Ramos (cell line): Measurements from ENCODE around the gene GPBP1L1.
"Not testable (repeated sequence)": the region's sequence is repeated elsewhere in the genome, so short reads cannot be mapped to it uniquely, and the experiment has no call there.

Experiments
- in situ Hi-C: fragments of 300-500 bp; cut with MboI; formaldehyde crosslinking; loops from one replicate; pipeline ENCODE4 v1.14.3; 2022; ENCODE audit warnings: low sequenced_read_pairs; ENCODE audit not compliant: unreplicated experiment

The GPBP1L1 gene

DNA sequence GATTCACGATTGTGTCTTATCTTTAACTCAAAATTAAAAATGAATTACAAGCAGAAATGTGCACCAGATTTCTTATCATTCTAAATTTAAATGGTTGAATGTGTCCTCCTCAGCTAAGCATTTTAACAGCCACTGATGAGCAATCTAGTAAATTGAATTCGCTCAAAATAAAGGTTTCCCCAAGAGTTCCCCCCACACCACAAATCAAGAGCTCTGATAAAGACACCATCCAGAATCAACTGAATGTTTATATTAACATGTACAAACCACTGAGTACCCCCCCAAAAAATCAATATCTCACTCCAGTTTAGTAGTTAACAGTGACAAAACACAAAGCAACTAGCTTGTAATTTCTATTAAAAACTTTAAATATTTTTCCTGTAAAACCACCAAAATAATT lies 1.9 kb downstream of the GPBP1L1 start:
- in situ Hi-C loops, result no loop called here

- in situ Hi-C loops, result no loop called here
These were observed 3.4 kb downstream of the GPBP1L1 start for GRCh38 chr1:45682942-45683341.

DNA sequence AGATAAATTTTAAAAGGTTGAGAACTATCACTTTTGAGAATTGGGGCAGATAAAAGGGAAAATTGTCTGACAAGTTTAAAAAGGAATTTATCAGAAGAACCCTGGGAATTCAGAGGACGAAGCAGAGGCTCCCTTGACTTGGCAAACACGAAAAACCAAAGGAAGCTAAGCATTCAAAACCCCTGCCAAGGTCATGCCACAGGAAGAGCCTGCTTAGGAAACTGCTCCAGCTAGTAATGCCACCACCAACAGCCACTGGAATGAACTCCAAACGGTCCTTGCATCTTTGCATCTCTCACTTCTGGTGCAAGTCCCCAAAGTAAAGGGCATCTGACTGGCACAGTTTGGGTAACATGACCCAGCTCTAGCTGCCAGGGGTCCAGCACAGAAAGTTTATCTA lies 7.2 kb downstream of the GPBP1L1 start:
- in situ Hi-C loops, result no loop called here

DNA sequence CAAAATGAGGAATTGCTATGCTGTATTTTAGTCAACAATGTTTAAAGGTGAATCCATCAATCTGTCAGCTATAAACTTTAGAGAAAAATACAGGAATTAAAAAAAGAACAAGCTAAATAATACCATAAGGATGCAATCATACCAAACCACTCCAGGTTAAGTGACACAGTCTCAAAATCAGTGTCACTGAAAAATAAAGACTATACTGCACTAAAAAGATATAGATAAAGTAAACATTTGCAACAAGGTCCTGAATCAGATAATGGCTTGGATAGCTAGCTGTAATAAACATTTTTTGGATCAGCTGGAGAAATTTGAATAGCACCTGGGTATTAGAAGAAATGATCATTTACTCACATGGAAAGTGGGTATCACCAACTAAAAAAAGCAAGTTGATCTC lies 7.8 kb downstream of the GPBP1L1 start:
- in situ Hi-C loops, result no loop called here

GRCh38 chr1:45677751-45678245 lies 8.5 kb downstream of the GPBP1L1 start:
- in situ Hi-C loops, result no loop called here

DNA sequence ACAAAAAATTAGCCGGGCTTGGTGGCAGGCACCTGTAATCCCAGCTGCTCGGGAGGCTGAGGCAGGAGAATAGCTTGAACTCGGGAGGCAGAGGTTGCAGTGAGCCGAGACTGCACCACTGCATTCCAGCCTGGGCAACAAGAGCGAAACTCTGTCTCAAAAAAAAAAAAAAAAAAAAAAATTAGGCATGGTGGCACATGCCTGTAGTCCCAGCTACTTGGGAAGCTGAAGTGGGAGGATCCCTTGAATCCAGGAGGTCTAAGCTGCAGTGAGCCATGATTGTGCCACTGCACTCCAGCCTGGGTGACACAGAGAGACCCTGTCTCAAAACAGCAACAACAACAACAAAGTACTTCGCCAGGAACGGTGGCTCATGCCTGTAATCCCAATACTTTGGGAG lies 9.8 kb downstream of the GPBP1L1 start:
- in situ Hi-C loops, result not testable (repeated sequence)

DNA sequence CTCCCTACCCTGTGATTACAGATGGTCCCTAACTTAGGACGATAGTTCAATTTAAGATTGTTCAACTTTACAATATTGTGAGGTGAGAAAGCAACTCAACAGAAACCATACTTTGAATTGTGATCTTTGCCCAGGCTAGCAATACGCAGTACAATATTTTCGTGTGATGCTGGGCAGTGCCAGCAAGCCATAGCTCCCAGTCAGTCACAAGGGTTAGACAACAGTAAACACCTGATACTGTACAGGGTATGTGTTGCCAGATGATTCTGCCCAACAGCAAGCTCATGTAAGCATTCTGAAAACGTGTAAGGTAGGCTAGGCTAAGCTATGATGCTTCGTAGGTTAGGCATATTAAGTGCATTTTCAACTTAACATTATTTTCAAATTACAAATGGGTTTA lies 11.9 kb downstream of the GPBP1L1 start:
- in situ Hi-C loops, result no loop called here

DNA sequence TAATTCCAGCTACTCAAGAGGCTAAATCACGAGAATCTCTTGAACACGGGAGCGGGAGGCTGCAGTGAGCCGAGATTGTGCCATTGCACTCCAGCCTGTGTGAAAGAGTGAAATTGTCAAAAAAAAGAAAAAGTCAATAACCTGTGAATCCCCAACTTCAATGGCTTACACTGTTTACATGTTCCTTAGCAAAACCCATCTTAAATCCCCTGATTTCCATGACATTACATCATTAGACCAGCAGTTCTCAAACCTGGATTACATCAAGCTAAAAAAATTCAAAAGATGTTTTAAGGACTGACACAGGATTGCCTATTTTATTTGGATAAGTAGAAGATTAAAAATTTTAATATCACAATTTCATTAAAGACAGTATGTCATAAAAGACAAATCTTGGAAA lies 12.4 kb downstream of the GPBP1L1 start:
- in situ Hi-C loops, result no loop called here

- in situ Hi-C loops, result no loop called here
These were observed 16.3 kb downstream of the GPBP1L1 start for GRCh38 chr1:45669859-45670655.

GRCh38 chr1:45669379-45669778 lies 17.0 kb downstream of the GPBP1L1 start:
- in situ Hi-C loops, result no loop called here

GRCh38 chr1:45668526-45668925 lies 17.8 kb downstream of the GPBP1L1 start:
- in situ Hi-C loops, result no loop called here

DNA sequence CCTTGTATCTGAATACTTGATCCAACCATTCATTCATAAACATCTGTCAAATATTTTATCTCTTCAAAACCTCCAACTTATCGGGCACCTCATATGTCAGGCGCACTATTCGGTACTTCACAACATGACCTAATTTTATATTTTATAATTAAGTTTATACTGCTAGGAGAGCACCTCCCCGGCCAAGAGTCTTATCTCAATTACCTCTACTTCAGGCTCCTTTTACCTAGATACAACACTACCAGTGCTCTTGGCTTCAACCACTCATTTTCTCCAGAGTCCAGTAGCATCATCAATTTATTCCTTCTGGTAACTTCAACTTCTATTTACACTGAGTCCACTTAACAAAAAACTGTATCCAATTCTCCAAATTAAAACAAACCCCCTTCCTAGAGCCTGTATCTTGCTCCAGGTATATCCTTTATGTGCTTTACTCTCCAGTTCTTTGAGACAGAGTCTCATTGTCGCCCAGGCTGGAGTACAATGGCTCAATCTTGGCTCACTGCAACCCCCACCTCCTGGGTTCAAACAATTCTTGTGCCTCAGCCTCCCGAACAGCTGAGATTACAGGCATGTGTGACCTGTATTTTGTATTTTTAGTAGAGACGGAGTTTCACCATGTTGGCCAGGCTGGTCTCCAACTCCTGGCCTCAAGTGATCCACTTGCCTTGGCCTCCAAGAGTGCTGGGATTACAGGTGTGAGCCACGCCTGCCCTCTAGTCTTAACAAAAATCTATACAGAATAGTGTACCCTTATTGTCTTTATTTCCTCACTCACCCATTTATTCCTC lies 18.8 kb downstream of the GPBP1L1 start:
- in situ Hi-C loops, result no loop called here

- in situ Hi-C loops, result no loop called here
These were observed 19.5 kb downstream of the GPBP1L1 start for GRCh38 chr1:45666836-45667235.

- in situ Hi-C loops, result no loop called here
These were observed 26.0 kb downstream of the GPBP1L1 start for GRCh38 chr1:45660336-45660735.

DNA sequence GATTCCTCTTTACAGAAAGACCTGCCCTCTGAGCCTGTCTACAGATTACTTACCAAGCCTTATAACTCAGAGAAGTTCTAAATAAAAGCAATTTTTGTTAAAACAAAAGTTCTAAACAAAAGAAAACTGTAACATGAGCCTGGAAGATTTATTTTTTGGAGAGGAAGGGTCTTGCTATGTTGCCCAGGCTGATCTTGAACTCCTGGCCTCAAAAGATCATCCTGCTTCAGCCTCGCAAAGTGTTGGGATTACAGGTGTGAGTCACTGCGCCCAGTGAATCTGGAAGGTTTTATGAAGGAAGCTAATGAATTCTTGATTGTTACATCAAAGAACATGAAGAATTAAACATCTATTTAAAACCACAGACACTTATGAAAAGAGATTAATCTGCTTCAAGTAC lies 27.1 kb downstream of the GPBP1L1 start:
- in situ Hi-C loops, result no loop called here

GRCh38 chr1:45658171-45658570 lies 28.2 kb downstream of the GPBP1L1 start:
- in situ Hi-C loops, result no loop called here

DNA sequence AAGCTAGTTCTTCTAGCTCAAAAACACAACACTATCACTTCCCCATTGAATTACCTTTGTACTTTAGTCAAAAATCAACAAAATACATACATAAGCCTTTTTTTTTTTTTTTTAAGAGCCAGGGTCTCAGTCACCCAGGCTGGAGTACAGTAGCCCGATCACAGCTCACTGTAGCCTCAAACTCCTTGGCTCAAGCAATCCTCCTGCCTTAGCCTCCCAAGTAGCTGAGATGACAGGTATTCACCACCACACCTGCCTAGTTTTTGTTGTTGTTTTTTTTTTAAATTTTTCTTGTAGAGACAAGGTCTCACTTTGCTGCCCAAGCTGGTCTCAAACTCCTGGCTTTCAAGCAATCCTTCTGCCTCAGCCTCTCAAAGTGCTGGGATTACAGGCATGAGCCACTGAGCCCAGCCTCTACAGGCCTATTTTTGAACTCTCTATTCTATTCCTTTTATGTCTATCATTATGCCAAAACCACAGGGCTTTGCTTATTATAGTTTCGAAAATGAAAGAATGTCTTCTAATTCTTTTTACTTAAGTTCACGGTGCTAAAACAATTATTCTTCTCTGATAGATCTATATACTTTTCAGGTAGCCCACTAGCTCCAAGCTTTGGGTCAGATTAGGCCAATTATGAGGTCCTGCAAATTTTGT lies 29.6 kb downstream of the GPBP1L1 start:
- in situ Hi-C loops, result no loop called here

DNA sequence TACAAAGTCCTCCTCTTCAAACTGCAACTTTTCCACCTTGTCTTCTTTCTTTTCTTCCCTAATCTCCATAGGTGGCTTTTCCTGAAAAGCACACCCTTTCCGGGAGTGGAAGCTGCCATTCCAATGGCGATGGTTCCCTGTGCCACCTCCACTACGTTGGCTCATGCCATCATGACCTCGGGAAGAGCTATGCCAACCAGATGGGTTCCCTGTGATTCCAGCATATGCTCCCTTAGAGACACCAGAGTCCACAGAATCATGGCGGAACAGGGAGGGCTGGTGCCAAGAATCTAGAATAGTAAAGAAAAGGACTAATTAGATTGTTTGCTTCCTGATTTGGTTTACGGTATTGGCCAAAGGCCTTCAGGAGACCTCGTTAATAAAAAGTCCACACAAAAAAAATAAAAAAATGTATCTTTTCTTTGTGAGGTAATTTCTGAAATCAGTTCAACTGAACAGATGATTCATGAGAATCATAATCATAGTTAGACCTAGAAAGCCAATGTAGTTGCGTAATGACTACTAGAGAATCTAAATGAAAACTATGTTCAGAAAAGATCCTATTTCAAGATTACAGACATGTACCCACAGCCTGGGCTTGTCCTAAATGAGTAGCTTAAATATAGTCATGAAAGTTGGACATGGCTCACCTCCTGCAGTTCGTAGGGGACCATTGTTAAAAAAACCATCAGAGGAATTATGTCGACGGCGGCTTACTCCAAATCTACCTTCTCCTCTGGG lies 31.6 kb downstream of the GPBP1L1 start:
- in situ Hi-C loops, result no loop called here

- in situ Hi-C loops, result no loop called here
These were observed 38.9 kb downstream of the GPBP1L1 start for GRCh38 chr1:45647248-45648021.

- in situ Hi-C loops, result no loop called here
These were observed 41.7 kb downstream of the GPBP1L1 start for GRCh38 chr1:45644661-45645060.
